GM13977 (cell line): ENCODE results near the gene LIMS2.

ENCODE experiments used
- DNase-seq: peaks from one replicate; pipeline ENCODE4 v3.0.0; 2012; ENCODE audit warnings: low spot score
- CTCF ChIP-seq: IDR thresholded peaks from 2 replicates; pipeline ENCODE4 v1.5.1; 2012; ENCODE audit warnings: mild to moderate bottlenecking, control low read depth; ENCODE audit not compliant: insufficient read depth; ENCODE audit errors: extremely low read depth, missing control alignments
- in situ Hi-C: fragments of 300-500 bp; cut with MboI; formaldehyde crosslinking; loops from one replicate; pipeline ENCODE4 v1.12.0; 2022; ENCODE audit warnings: low sequenced_read_pairs, low pct_unique_long_range_greater_than_20kb, mixed read lengths, inconsistent platforms; ENCODE audit not compliant: unreplicated experiment

LIMS2 gene

GRCh38 chr2:127664065-127664894 lies 11.1 kb downstream of the LIMS2 start:
- no peak for DNase-seq
- no peak for TF ChIP-seq CTCF
- in situ Hi-C loops, result no loop called here

- in situ Hi-C loops, result no loop called here
- no peak for TF ChIP-seq CTCF
- DNase-seq, result no peak
Observed at GRCh38 chr2:127663566-127664064, 11.7 kb downstream of the LIMS2 start.

GRCh38 chr2:127662937-127663565 lies 12.3 kb downstream of the LIMS2 start:
- DNase-seq, result no peak
- no peak for TF ChIP-seq CTCF
- in situ Hi-C loops, result no loop called here

GRCh38 chr2:127661949-127662510 lies 13.3 kb downstream of the LIMS2 start:
- TF ChIP-seq CTCF, result no peak
- DNase-seq, result no peak
- in situ Hi-C loops, result no loop called here

- TF ChIP-seq CTCF, result no peak
- in situ Hi-C loops, result no loop called here
- no peak for DNase-seq
Observed at GRCh38 chr2:127661072-127661649, 14.2 kb downstream of the LIMS2 start.

GRCh38 chr2:127660291-127660578 lies 15.1 kb downstream of the LIMS2 start:
- in situ Hi-C loops, result no loop called here
- no peak for TF ChIP-seq CTCF
- no peak for DNase-seq
